ENCODE results near the gene ENGASE.
A peak's percentile ranks its signal among the peaks of the same experiment; 100 is the strongest.

The ENGASE gene

GRCh38 chr17:79133985-79134384, 59.4 kb downstream of the ENGASE start:
- no peak overlapping the region for H2AFZ ChIP-seq (ENCODE audit: low read length)
- peak overlapping the region; percentile 9 for H3K14ac ChIP-seq (ENCODE audit: low read length)
- no peak overlapping the region for H2BK15ac ChIP-seq (ENCODE audit: low read length)
- no peak overlapping the region for H3K23ac ChIP-seq (ENCODE audit: low read depth, low read length, poor library complexity)
- H4K91ac ChIP-seq (ENCODE audit: low read depth, low read length, poor library complexity), result no peak overlapping the region
- no peak overlapping the region for H2AK5ac ChIP-seq (ENCODE audit: low read depth, low read length)
- H3K4me3 ChIP-seq (ENCODE audit: low read length in 2 of 2), result no peak overlapping the region
- H2BK12ac ChIP-seq (ENCODE audit: low read length), result no peak overlapping the region
- peaks cover 0 to 18% of the 10 kb centered on the region in 2 donors for H3K4me1 ChIP-seq (ENCODE audit: control insufficient read depth in 2 of 2, insufficient read depth in 1 of 2, low read depth in 1 of 2, low read length in 2 of 2)
- no peaks in the 10 kb centered on the region for H3K79me1 ChIP-seq (ENCODE audit: low read depth, low read length)
- no peak overlapping the region for H3K27ac ChIP-seq (replicated peaks; ENCODE audit: low read length)
- H3K9me3 ChIP-seq (replicated peaks in 1 of 2; ENCODE audit: control insufficient read depth in 2 of 2, insufficient read depth in 1 of 2, low read depth in 1 of 2, low read length in 2 of 2), result peaks cover 0 to 13% of the 10 kb centered on the region in 2 donors
- H3K4ac ChIP-seq (ENCODE audit: low read length), result no peak overlapping the region
- WGBS, 2 donors (ENCODE audit: extremely low coverage in 2 of 2, insufficient read length in 2 of 2, insufficient replicate concordance in 1 of 2), result no CpG with 5 or more reads among the region's 7 CpGs
- H3K4me2 ChIP-seq (ENCODE audit: insufficient read depth, low read length, poor library complexity, severe bottlenecking), result no peak overlapping the region
- H3K27me3 ChIP-seq (ENCODE audit: control insufficient read depth in 3 of 3, insufficient read depth in 3 of 3, low read depth in 1 of 3, low read length in 3 of 3), result peaks cover 0 to 73% (median 4%) of the 10 kb centered on the region in 3 experiments
- H2BK120ac ChIP-seq (ENCODE audit: low read depth, low read length), result no peak overlapping the region
- H3K9ac ChIP-seq (ENCODE audit: low read depth, low read length, poor library complexity), result no peak overlapping the region
- peaks cover 0 to 8% of the 10 kb centered on the region in 2 donors for H3K36me3 ChIP-seq (replicated peaks in 1 of 2; ENCODE audit: control insufficient read depth in 2 of 2, insufficient read depth in 2 of 2, low read length in 2 of 2)
- no peak overlapping the region for H3K18ac ChIP-seq (ENCODE audit: low read length)
- no peak overlapping the region for H4K8ac ChIP-seq (ENCODE audit: low read depth, low read length)
- no peak overlapping the region for H2BK5ac ChIP-seq (ENCODE audit: low read length)
- no peak for DNase-seq (ENCODE audit: low spot score)

GRCh38 chr17:79135011-79135410, 60.4 kb downstream of the ENGASE start:
- H4K91ac ChIP-seq (ENCODE audit: low read depth, low read length, poor library complexity), result no peak overlapping the region
- H3K4me1 ChIP-seq (ENCODE audit: control insufficient read depth in 2 of 2, insufficient read depth in 1 of 2, low read depth in 1 of 2, low read length in 2 of 2), result peaks cover 0 to 18% of the 10 kb centered on the region in 2 donors
- no peak overlapping the region for H3K23ac ChIP-seq (ENCODE audit: low read depth, low read length, poor library complexity)
- H2BK5ac ChIP-seq (ENCODE audit: low read length), result no peak overlapping the region
- no peaks in the 10 kb centered on the region for H3K79me1 ChIP-seq (ENCODE audit: low read depth, low read length)
- no peak overlapping the region for H3K14ac ChIP-seq (ENCODE audit: low read length)
- H3K18ac ChIP-seq (ENCODE audit: low read length), result peak overlapping the region; percentile 66
- H3K9ac ChIP-seq (ENCODE audit: low read depth, low read length, poor library complexity), result no peak overlapping the region
- H3K27me3 ChIP-seq (ENCODE audit: control insufficient read depth in 3 of 3, insufficient read depth in 3 of 3, low read depth in 1 of 3, low read length in 3 of 3), result peaks cover 0 to 66% (median 4%) of the 10 kb centered on the region in 3 experiments
- H2AK5ac ChIP-seq (ENCODE audit: low read depth, low read length), result peak overlapping the region; percentile 86
- no peak overlapping the region for H2AFZ ChIP-seq (ENCODE audit: low read length)
- no peak overlapping the region for H3K4me2 ChIP-seq (ENCODE audit: insufficient read depth, low read length, poor library complexity, severe bottlenecking)
- H3K4ac ChIP-seq (ENCODE audit: low read length), result no peak overlapping the region
- no peak overlapping the region for H2BK12ac ChIP-seq (ENCODE audit: low read length)
- no peak overlapping the region for H3K4me3 ChIP-seq (ENCODE audit: low read length in 2 of 2)
- no peak overlapping the region for H3K27ac ChIP-seq (replicated peaks; ENCODE audit: low read length)
- peaks cover 0 to 8% of the 10 kb centered on the region in 2 donors for H3K36me3 ChIP-seq (replicated peaks in 1 of 2; ENCODE audit: control insufficient read depth in 2 of 2, insufficient read depth in 2 of 2, low read length in 2 of 2)
- no peak overlapping the region for H2BK15ac ChIP-seq (ENCODE audit: low read length)
- no peak overlapping the region for H2BK120ac ChIP-seq (ENCODE audit: low read depth, low read length)
- DNase-seq (ENCODE audit: low spot score), result no peak
- no peak overlapping the region for H4K8ac ChIP-seq (ENCODE audit: low read depth, low read length)
- no CpG with 5 or more reads among the region's 9 CpGs for WGBS, 2 donors (ENCODE audit: extremely low coverage in 2 of 2, insufficient read length in 2 of 2, insufficient replicate concordance in 1 of 2)
- peaks cover 0 to 13% of the 10 kb centered on the region in 2 donors for H3K9me3 ChIP-seq (replicated peaks in 1 of 2; ENCODE audit: control insufficient read depth in 2 of 2, insufficient read depth in 1 of 2, low read depth in 1 of 2, low read length in 2 of 2)

GRCh38 chr17:79135628-79136405, 61.2 kb downstream of the ENGASE start:
- no peak overlapping the region for H4K8ac ChIP-seq (ENCODE audit: low read depth, low read length)
- H4K91ac ChIP-seq (ENCODE audit: low read depth, low read length, poor library complexity), result no peak overlapping the region
- WGBS, 2 donors (ENCODE audit: extremely low coverage in 2 of 2, insufficient read length in 2 of 2, insufficient replicate concordance in 1 of 2), result no CpG with 5 or more reads among the region's 24 CpGs
- peak overlapping the region; percentile 79 for H3K18ac ChIP-seq (ENCODE audit: low read length)
- H3K4me2 ChIP-seq (ENCODE audit: insufficient read depth, low read length, poor library complexity, severe bottlenecking), result no peak overlapping the region
- H3K4me1 ChIP-seq (ENCODE audit: control insufficient read depth in 2 of 2, insufficient read depth in 1 of 2, low read depth in 1 of 2, low read length in 2 of 2), result peaks cover 0 to 17% of the 10 kb centered on the region in 2 donors
- peak overlapping the region; percentile 42 for H2BK120ac ChIP-seq (ENCODE audit: low read depth, low read length)
- no peak overlapping the region for H3K27ac ChIP-seq (replicated peaks; ENCODE audit: low read length)
- H3K4ac ChIP-seq (ENCODE audit: low read length), result no peak overlapping the region
- peak overlapping the region; percentile 17 for H3K14ac ChIP-seq (ENCODE audit: low read length)
- no peak overlapping the region for H3K4me3 ChIP-seq (ENCODE audit: low read length in 2 of 2)
- H3K79me1 ChIP-seq (ENCODE audit: low read depth, low read length), result no peaks in the 10 kb centered on the region
- H2AFZ ChIP-seq (ENCODE audit: low read length), result no peak overlapping the region
- no peak overlapping the region for H2BK12ac ChIP-seq (ENCODE audit: low read length)
- H2BK15ac ChIP-seq (ENCODE audit: low read length), result peak overlapping the region; percentile 30
- H2BK5ac ChIP-seq (ENCODE audit: low read length), result peak overlapping the region; percentile 79
- peaks cover 0 to 8% of the 10 kb centered on the region in 2 donors for H3K36me3 ChIP-seq (replicated peaks in 1 of 2; ENCODE audit: control insufficient read depth in 2 of 2, insufficient read depth in 2 of 2, low read length in 2 of 2)
- H3K9ac ChIP-seq (ENCODE audit: low read depth, low read length, poor library complexity), result peak overlapping the region; percentile 30
- H3K9me3 ChIP-seq (replicated peaks in 1 of 2; ENCODE audit: control insufficient read depth in 2 of 2, insufficient read depth in 1 of 2, low read depth in 1 of 2, low read length in 2 of 2), result peaks cover 0 to 13% of the 10 kb centered on the region in 2 donors
- H2AK5ac ChIP-seq (ENCODE audit: low read depth, low read length), result peak overlapping the region; percentile 71
- DNase-seq (ENCODE audit: low spot score), result no peak
- H3K27me3 ChIP-seq (ENCODE audit: control insufficient read depth in 3 of 3, insufficient read depth in 3 of 3, low read depth in 1 of 3, low read length in 3 of 3), result peaks cover 0 to 66% (median 4%) of the 10 kb centered on the region in 3 experiments
- peak overlapping the region; percentile 75 for H3K23ac ChIP-seq (ENCODE audit: low read depth, low read length, poor library complexity)

Measured in neuronal stem cell (in vitro differentiated cells).